GM18519 (cell line): ENCODE data around the gene HCAR3.
"Not testable (repeated sequence)": the region's sequence is repeated elsewhere in the genome, so short reads cannot be mapped to it uniquely, and the experiment has no call there.

Experiments used
- ATAC-seq: cut with Tn5 transposase; IDR thresholded peaks from one replicate; pipeline ENCODE4 v1.9.1; 2021; ENCODE audit warnings: mild to moderate bottlenecking, moderate library complexity; ENCODE audit not compliant: unreplicated experiment, low FRiP score

The HCAR3 gene

DNA sequence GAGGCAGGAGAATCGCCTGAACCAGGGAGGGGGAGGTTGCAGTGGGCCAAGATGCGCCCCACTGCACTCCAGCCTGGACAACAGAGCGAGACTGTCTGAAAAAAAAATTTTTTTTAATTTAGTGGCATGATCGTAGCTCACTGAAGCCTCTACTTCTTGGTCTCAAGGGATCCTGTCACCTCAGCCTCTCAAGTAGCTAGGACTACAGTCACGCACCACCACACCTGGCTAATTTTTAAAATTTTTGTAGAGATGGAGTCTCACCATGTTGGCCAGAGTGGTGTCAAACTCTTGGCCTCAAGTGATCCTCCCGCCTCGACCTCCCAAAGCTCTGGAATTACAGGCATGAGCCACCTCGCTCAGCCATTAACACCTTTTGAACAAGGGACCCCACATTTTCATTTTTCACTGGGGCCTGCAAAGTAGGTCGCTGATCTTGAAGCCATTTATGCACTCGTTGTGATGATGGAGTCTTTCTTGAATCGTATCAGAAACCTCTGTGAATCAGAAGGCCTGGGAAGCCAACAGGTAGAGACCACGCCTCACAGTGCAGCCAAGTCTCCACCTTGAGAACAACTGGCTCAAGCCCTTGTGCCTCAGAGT lies 8.1 kb upstream of the HCAR3 start:
- ATAC-seq = no peak

DNA sequence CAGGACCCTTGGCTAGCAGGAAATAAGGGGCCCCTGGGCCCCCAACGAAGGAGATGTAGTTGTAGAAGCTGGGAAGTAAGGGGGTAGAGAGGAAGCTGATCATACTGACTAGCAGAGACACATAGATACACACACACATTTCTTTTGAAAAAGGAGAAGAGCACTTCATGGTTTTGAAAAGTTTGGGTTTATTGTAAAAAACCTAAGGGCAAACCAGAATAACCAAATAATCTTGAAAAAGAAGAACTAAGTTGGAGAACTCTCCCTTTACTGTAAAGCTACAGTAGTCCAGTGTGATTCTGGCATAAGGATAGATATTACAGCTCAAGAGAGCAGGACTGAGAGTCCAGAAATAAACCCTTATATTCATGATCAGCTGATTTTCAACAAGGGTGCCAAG lies 5.8 kb upstream of the HCAR3 start:
- no peak for ATAC-seq

DNA sequence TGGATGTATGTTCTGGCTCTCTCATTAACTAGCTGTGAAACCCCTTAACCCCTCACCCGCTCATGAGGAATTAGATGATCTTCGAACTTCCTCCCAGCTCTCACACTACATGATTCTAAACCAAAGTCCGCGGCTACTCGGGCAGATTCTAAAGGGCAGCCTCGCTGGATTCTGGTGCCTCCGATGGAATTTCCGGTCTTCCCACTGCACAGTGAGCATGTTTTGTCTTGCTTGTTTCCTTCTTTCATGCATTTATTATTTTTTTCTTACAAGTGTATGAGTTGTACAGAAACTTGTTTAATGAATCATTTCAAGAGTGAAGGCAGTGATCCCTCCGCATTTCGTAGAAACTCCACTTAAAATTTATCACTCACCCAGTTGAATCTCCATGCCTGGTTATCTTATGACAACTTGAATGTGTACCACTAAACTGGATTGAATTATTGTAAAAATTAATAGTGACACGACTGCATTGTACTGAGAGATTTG lies 4.5 kb upstream of the HCAR3 start:
- no peak for ATAC-seq

DNA sequence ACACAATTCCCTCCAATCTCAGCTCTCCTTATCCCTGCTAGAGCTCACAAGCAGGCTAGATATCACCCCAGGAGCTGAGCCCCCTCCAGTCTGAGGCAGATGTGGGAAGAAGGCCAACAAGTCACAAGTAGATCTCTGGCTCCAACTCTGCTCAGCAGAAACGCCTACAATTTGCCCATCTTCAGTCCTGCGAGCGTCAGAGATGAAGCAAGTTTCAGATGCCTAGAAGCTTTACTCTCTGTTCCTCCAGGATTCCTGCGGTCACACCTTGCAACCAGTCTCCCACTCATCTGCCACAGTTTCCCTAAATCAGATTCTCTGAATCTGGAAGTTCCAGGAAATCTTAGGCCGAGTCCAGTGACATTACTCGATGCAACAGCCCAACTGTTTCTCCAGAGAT lies 1.4 kb downstream of the HCAR3 start:
- not testable (repeated sequence) for ATAC-seq

DNA sequence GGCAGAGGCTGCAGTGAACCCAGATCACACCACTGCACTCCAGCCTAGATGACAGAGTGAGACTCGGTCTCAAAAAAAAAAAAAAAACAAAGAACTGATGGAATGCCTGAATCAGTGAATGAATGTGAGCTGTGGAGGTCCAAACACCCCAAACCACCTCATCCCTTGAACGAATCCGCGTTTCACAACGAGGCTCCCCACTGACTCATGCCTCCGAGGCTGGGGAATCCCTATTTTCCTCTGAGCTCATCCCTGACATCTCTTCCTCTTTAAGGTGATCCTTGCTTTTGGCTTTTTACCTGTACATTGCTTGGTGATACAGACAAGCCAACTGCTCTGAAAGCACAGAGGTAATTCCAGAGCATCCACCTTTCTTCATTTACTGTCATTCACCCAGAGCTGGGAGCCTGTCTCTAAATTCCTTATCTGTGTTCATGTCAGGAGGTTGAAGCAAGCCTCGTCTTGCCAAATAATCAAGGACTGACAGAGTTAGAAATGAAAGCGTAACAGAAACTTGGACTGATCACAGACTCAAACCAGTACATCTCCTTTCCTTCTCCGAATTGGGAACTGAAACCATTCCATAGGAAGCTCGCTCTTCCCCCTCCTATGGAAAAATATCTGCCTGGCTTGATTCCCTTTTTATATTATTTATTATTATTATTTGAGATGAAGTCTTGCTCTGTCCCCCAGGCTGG lies 3.0 kb downstream of the HCAR3 start:
- ATAC-seq = not testable (repeated sequence)

DNA sequence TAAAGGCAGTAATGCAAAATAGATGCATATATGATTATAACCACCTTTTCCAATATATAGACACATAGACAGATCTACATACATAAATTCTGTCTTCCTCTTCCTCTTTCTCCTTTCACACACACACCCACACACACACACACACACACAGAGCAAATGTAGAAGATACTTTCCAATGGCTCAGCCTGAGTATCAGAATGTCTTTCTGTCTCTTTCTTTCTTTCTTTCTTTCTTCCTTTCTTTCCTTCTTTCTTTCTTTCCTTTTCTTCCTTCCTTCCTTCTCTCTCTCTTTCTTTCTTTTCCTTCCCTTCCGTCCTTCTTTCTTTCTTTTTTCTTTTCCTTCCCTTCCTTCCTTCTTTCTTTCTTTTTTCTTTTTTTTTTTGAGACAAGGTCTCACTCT lies 5.3 kb downstream of the HCAR3 start:
- not testable (repeated sequence) for ATAC-seq

DNA sequence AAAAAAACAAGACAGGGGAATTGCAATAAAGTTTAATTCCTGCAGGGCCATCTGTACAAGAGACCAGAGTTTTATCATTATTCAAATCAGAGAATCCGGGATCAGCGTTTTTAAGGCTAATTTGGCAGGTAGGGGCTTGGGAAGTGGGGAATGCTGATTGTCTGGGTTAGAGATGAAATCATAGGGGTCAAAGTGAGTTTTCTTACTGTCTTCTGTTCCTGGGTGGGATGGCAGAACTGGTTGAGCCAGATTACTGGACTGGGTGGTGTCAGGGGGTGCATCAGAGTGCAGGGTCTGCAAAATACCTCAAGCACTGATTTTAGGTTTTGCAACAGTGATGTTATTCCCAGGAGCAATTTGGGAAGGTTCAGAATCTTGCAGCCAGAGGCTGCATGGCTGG lies 6.3 kb downstream of the HCAR3 start:
- ATAC-seq = not testable (repeated sequence)

DNA sequence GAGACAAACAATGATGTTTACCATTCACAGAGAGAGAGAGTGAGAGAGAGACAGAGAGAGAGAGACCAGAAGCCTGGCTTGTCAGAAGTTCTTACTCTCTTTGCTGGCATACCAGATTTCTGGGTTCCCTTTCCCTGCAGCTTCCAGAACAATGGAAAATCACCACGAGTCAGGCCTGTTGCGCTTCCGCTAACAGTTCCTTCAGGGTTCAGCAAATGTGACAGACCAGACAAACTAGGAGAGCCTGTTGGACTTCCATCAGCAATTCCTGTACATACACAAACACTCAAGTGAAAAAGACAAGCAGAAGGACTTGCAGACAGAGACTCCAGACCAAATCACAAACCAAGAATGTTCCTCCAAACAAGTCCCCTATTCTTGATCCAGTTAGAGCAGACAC lies 7.3 kb downstream of the HCAR3 start:
- ATAC-seq = not testable (repeated sequence)

DNA sequence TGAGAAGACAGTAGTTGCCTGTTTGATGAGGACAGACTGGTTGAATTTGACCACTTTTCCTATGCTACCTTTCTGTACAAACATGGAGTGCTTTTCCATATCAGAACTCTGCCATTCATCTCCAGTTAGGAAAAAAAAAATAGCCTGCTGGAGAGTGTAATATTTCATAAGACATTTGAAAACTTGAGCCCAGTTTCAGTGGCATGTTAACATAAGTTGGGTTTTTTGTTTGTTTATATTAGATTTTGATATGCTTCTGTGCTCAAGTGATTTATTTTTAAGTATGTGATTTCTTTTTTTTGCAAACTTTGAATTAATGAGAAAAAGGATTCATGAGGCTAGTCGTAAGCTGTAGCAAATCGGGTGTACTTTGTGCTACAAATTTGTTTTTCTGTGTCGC lies 12.8 kb downstream of the HCAR3 start:
- not testable (repeated sequence) for ATAC-seq

DNA sequence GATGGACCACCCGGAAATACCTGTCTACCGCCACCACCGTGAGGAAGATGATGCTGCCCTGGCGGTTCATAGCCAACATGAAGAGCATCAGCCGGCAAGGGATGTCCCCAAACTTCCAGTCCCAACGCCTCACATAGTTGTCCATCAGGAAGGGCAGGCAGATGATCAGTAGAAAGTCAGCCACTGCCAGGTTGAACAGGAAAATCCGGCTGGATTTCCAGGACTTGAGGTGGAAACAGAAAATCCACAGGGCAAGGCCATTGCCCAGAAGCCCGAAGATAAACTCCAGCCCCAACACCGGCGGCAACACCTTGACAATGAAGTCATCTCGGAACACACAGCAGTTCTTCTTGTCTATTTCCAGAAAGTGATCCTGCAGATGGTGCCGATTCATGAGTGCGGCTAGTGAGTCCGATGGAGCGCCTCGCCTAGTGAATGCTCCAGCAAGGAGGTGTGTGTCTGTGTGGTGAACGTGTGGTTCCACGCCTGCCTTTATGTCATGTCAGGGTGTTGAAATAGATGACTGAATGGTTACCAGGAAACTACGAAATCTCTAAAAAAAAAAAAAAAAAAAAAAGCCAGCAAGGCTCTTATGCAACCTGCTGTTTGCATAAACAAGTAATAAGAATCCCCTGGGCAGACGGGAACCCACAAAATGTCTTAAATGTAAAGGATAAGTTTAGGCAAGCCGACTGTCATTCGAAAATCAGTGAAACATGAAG lies 13.6 kb downstream of the HCAR3 start, which contains the start of gene HCAR2:
HCAR2 (minus strand) TSS at position 468 of the 722 bp plus-strand sequence; CDS start at position 394, 74 bp downstream.
- not testable (repeated sequence) for ATAC-seq

DNA sequence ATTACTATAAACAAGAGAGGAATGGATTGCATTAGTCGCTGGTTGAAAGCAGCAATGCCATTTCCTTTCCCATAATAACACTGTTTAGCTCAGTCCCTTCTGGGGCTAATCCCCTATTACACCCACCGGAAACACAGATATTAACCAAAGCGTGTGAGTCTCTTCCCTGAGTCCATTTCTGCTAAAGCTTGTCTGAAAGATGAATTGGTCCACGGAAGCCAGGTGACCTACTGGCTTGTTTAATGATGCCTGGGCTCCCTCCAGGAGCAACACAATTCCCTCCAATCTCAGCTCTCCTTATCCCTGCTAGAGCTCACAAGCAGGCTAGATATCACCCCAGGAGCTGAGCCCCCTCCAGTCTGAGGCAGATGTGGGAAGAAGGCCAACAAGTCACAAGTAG lies 15.1 kb downstream of the HCAR3 start:
- not testable (repeated sequence) for ATAC-seq

DNA sequence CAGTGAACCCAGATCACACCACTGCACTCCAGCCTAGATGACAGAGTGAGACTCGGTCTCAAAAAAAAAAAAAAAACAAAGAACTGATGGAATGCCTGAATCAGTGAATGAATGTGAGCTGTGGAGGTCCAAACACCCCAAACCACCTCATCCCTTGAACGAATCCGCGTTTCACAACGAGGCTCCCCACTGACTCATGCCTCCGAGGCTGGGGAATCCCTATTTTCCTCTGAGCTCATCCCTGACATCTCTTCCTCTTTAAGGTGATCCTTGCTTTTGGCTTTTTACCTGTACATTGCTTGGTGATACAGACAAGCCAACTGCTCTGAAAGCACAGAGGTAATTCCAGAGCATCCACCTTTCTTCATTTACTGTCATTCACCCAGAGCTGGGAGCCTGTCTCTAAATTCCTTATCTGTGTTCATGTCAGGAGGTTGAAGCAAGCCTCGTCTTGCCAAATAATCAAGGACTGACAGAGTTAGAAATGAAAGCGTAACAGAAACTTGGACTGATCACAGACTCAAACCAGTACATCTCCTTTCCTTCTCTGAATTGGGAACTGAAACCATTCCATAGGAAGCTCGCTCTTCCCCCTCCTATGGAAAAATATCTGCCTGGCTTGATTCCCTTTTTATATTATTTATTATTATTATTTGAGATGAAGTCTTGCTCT lies 16.4 kb downstream of the HCAR3 start:
- ATAC-seq = not testable (repeated sequence)

DNA sequence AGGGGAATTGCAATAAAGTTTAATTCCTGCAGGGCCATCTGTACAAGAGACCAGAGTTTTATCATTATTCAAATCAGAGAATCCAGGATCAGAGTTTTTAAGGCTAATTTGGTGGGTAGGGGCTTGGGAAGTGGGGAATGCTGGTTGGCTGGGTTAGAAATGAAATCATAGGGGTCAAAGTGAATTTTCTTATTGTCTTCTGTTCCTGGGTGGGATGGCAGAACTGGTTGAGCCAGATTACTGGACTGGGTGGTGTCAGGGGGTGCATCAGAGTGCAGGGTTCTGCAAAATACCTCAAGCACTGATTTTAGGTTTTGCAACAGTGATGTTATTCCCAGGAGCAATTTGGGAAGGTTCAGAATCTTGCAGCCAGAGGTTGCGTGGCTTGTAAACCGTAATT lies 19.7 kb downstream of the HCAR3 start:
- ATAC-seq = not testable (repeated sequence)

DNA sequence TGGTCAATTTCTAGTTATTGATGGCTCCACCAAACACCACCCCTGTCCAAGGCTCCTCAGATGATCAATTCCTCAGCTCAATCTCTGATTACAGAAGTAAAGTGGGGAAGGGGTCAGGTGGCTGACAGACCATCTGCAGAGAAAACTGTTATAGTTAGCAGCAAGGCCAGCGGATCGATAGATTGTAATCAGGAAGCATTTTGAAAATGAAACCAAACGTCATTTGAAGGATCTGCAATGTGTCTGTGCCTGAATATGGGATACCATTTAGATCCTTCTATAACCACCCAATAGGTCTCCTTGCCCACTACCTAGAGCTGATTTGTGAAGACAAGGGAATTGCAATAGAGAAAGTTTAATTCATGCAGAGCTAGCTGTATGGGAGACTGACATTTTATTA lies 25.0 kb downstream of the HCAR3 start:
- ATAC-seq = no peak

DNA sequence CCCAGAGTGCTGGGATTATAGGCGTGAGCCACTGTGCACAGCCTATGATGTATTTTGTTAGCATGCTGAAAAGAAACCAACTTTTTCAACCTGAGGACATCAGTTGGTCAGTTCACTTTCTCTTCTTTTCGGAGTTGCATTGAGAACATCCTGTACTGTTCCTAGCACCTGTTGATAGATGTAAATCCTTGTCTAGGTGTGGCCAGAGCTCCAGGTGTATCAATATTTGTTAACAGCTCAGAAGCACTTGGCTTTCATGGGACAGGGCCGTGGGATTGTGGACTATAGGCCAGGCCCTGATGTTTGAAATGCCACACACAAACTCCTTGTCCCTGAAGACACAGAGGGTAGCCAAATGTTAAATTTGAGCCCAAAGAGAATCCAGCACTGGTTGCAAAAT lies 28.3 kb downstream of the HCAR3 start:
- no peak for ATAC-seq

DNA sequence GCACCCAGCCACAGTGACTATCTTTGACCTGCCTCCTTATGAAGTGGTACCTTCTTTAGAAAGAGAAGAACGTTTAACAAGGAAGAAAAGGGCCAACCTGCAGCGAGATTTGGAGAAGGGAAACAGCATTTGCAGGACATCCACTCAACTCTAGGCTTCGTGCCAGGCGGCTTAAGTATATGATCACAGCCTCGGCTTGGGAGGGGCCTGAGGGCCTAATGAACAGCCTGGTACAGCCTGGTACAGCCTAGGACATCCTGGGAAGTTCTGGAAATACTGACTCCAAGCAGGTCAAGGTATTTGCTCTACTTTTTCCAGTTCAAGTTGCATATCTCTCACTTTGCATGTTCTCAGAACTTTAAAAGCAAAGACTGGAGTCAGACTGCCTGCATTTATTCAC lies 29.5 kb downstream of the HCAR3 start:
- no peak for ATAC-seq

DNA sequence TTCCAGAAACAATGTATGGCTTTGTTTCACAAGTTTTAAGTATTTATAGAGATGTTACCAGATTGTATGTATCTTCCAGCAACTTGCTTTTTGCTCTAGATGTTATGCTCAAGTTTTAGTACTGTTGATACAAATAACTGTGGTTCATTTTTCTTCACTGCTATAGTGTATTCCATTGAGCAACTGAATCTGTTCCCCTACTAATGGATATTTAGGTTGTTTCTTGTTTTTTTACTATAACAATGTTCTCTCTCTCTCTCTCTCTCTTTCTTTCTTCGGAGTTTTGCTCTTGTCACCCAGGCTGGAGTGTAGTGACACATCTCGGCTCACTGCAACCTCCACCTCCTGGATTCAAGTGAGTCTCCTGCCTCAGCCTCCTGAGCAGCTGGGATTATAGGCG lies 30.1 kb downstream of the HCAR3 start:
- no peak for ATAC-seq

DNA sequence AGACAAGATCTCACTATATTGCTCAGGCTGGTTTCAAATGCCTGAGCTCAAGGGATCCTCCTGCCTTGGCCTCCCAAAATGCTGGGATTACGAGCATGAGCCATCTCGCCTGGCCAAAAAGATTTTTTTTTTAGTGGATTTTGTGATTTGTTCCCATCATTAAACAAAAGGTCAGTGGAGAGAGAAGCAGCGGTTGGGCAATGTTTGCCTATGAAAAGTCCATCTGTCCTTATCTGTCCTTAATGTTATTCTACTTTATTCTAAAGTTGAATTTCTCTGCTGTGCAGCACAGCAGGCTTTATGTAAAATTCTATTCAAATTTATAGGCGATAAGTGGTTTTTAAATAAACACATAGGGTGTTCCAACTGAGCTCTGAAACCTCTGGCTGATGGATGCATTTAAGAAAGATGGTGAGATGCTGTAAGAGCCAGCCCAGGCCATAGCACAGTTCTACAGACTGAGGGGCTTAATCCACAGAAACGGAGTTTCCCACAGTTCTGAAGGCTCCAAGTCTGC lies 32.3 kb downstream of the HCAR3 start:
- no peak for ATAC-seq

DNA sequence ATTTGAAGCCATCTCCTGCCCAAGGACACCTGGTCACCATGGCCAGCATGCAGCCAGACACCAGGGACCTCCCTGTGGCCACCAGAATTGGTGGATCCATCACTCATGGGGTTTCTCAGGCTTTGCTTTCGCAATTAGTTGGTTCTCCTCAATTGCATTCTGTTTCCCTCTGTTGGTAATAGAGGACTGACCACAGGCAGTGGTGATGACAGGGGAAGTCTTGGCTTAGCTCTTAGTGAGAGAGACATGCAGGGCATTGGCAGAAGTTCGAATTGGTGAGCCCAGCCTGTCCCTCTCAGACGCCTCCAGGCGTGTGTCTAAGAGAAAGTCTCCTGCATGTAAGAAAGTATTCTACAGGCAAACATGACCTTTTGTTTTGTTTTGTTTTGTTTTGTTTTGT lies 34.8 kb downstream of the HCAR3 start:
- no peak for ATAC-seq

DNA sequence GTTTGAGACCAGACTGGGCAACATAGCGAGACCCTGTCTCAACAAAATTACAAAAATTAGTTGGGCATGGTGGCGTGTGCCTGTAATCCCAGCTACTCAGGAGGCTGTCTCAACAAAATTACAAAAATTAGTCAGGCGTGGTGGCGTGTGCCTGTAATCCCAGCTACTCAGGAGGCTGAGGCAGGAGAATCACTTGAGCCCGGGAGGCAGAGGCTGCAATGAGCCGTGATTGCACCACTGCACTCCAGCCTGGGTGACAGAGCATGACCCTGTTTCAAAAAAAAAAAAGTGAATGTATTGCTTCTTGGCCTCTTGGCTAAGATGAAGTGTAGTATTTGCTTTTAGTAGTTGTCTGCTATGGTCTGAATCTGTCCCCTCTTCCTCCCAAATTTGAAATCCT lies 35.6 kb downstream of the HCAR3 start:
- not testable (repeated sequence) for ATAC-seq

DNA sequence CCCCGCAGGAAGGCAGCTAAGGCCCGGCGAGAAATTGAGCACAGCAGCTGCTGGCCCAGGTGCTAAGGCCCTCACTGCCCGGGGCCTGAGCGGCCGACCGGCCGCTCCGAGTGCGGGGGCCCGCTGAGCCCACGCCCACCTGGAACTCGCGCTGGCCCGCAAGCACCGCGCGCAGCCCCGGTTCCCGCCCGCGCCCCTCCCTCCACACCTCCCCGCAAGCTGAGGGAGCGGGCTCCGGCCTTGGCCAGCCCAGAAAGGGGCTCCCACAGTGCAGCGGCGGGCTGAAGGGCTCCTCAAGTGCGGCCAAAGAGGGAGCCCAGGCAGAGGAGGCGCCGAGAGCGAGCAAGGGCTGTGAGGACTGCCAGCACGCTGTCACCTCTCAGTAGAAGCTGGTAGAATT lies 39.8 kb downstream of the HCAR3 start:
- ATAC-seq = not testable (repeated sequence)
